GM06990 (cell line): Measurements from ENCODE around the gene LCNL1.

Experiments
- DNase-seq: peaks from one replicate; pipeline ENCODE4 v3.0.0-alpha.2; 2011; ENCODE audit not compliant: insufficient read length; ENCODE audit errors: extremely low read depth
- H3K27me3 ChIP-seq: replicated peaks from 2 replicates; pipeline ENCODE4 v1.6.0; 2011; ENCODE audit warnings: low read length; ENCODE audit not compliant: control insufficient read depth, insufficient read depth
- H3K36me3 ChIP-seq: 2 replicates; pipeline ENCODE4 v1.5.1; 2011; ENCODE audit warnings: low read length; ENCODE audit not compliant: control insufficient read depth, insufficient read depth
- H3K4me3 ChIP-seq: replicated peaks from 2 replicates; pipeline ENCODE4 v1.5.1; 2011; ENCODE audit warnings: low read depth, mild to moderate bottlenecking, control low read depth, low read length
- CTCF ChIP-seq: IDR thresholded peaks from 2 replicates; pipeline ENCODE4 v1.5.1; 2011; ENCODE audit warnings: low read length, control low read depth, mild to moderate bottlenecking, inconsistent platforms; ENCODE audit not compliant: insufficient read depth, poor library complexity, severe bottlenecking

Gene LCNL1

DNA sequence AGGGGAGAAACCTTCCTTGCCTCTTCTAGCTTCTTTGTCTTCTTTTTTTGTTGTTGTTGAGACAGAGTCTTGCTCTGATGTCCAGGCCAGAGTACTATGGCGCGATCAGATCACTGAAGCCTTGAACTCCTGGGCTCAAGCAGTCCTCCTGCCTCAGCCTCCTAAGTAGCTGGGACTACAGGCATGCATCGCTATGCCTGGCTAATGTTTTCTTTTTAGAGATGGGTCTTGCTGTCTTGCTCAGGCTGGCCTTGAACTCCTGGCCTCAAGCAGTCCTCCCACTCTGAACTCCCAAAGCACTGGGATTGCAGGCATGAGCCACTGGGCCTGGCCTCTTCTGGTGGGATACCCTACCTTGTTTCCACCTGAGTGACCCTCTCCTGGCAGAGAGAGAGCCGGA lies 6.1 kb downstream of the LCNL1 start:
- Histone ChIP-seq H3K27me3 (no peaks in the 10 kb centered on the region; the same call in 1 of the 2 replicates), H3K4me3 (no peak overlapping the region), H3K36me3 (no peaks in the 10 kb centered on the region; the same call in 1 of the 2 replicates)
- DNase-seq, result no peak
- no peak for TF ChIP-seq CTCF

GRCh38 chr9:136990242-136990911 lies 7.6 kb downstream of the LCNL1 start:
- Histone ChIP-seq H3K27me3 (no peaks in the 10 kb centered on the region), H3K4me3 (no peak overlapping the region), H3K36me3 (no peaks in the 10 kb centered on the region; the same call in 1 of the 2 replicates)
- no peak for DNase-seq
- no peak for TF ChIP-seq CTCF

DNA sequence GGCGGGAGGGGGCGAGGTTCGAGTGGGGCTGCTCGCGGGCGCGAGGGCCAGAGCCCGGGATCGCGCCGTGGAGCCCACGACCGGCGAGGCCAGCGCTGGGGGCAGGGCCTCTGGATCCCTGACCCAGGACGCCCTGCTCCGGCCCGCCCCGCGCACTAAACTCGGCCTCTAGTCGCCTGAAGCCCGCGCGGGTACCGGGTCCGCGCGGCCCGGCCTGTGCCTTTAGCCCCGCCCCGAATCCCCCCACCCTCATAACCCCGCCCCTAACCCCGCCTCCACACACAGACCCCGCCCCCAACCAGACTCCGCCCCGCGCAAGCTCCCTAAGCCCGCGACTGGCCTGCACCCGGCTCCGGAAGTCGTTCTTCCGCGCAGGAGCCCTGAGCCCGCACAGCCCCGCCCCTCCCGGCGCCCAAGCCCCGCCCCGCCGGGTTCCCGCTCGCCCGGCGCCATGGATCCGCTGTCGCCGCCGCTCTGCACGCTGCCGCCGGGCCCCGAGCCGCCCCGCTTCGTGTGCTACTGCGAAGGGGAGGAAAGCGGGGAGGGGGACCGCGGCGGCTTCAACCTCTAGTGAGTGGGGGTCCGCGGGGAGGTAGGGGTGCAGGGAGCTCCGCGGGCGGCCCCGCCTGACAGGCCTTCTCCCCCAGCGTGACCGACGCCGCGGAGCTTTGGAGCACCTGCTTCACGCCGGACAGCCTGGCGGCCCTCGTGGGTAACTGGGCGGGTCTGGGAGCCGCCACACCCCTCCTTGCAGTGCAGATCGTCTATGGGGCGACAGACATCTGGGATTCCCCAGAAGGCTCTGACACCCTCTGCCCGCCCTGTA lies 9.4 kb downstream of the LCNL1 start, which contains the start of gene PAXX:
PAXX (plus strand) TSS at position 430 of the 826 bp plus-strand sequence; CDS start at position 452, 22 bp downstream.
- TF ChIP-seq CTCF, result no peak
- peak; percentile 92 for DNase-seq
- Histone ChIP-seq H3K27me3 (no peaks in the 10 kb centered on the region; the same call in 1 of the 2 replicates), H3K4me3 (peak within 1 kb of the TSS; percentile 62), H3K36me3 (no peaks in the 10 kb centered on the region; the same call in 1 of the 2 replicates)

DNA sequence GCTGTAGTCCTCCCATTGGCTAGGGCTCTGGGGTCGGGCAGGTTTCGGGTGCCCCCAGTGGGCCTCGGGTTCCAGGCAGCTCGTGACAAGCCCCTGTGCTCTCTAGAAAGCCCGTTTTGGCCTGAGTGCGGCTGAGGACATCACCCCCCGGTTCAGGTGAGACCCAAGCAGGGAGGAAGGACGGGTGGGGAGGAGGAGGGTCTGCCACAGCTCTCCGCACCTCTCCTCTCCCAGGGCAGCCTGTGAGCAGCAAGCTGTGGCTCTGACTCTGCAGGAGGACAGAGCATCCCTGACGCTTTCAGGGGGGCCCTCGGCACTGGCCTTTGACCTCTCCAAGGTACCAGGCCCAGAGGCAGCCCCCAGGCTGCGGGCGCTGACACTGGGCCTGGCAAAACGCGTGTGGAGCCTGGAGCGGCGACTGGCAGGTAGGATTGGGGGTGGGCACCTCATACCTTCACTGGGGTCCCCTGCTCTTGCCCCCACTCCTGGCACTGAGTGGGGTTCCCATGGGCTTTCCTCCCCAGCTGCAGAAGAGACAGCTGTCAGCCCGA lies 10.1 kb downstream of the LCNL1 start:
- no peak for TF ChIP-seq CTCF
- Histone ChIP-seq H3K27me3 (no peaks in the 10 kb centered on the region; the same call in 1 of the 2 replicates), H3K36me3 (no peaks in the 10 kb centered on the region; the same call in 1 of the 2 replicates), H3K4me3 (peak overlapping the region; percentile 62)
- DNase-seq, result no peak

- TF ChIP-seq CTCF, result no peak
- no peak overlapping the region for H3K4me3 ChIP-seq
- no peaks in the 10 kb centered on the region; the same call in 1 of the 2 replicates for H3K36me3 ChIP-seq
- DNase-seq, result no peak
- no peaks in the 10 kb centered on the region; the same call in 1 of the 2 replicates for H3K27me3 ChIP-seq
These were observed 11.5 kb downstream of the LCNL1 start for GRCh38 chr9:136994180-136994887.
